Mesodermal cell (in vitro differentiated cells): ENCODE results near the gene AOPEP.

ENCODE experiments used
- H3K27ac ChIP-seq: 2 replicates; pipeline ENCODE4 v1.7.0; 2013; ENCODE audit warnings: mild to moderate bottlenecking, low read depth, low read length, moderate library complexity; ENCODE audit not compliant: severe bottlenecking
- H3K36me3 ChIP-seq: 2 replicates; pipeline ENCODE4 v1.7.1; 2013; ENCODE audit warnings: mild to moderate bottlenecking, low read length, moderate library complexity; ENCODE audit not compliant: control insufficient read depth, insufficient read depth
- H3K4me1 ChIP-seq: one replicate; pipeline ENCODE4 v1.7.1; 2013; ENCODE audit warnings: mild to moderate bottlenecking, low read length; ENCODE audit not compliant: insufficient read depth, control insufficient read depth, poor library complexity, severe bottlenecking
- H3K4me3 ChIP-seq: 2 replicates; pipeline ENCODE4 v1.7.0; 2013; ENCODE audit warnings: low read length, control low read depth, mild to moderate bottlenecking; ENCODE audit not compliant: insufficient read depth, poor library complexity, severe bottlenecking; ENCODE audit errors: extremely low read depth
- H3K9me3 ChIP-seq: 2 replicates; pipeline ENCODE4 v1.7.1; 2013; ENCODE audit warnings: mild to moderate bottlenecking, low read length, moderate library complexity; ENCODE audit not compliant: control insufficient read depth
- WGBS, 2 experiments: methylation state at CpG; one replicate each; pipeline ENCODE4 v1.1.5; 2013; ENCODE audit warnings: missing lambda C conversion rate in 2 of 2; ENCODE audit not compliant: insufficient coverage in 2 of 2; 5-methylcytosine and 5-hydroxymethylcytosine counted together

Gene AOPEP

DNA sequence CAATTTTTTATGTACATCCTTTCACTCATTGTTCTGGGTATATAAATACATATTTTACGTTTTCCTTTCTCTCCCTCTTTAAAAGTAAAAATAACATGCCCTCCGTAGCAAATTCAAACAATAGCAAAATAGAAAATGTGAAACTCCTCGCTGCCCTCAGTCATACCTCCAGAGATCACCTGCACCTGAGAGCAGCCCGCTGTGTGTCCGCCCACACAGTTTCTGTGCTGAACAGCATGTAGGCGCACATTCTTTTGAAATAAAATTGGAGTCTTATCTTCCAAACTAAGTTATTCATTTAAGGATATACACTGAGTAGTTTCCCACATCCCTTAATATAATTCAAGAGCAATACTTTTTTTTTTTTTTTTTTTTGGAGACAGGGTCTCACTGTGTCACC lies 255.7 kb downstream of the AOPEP start:
- Histone ChIP-seq H3K27ac (no peak overlapping the region), H3K36me3 (no peaks in the 10 kb centered on the region), H3K4me1 (peaks cover 10% of the 10 kb centered on the region), H3K4me3 (no peak overlapping the region), H3K9me3 (no peaks in the 10 kb centered on the region)
- 89 to 100% methylated on average over 2 to 3 of the region's 6 CpGs for WGBS, 2 experiments

DNA sequence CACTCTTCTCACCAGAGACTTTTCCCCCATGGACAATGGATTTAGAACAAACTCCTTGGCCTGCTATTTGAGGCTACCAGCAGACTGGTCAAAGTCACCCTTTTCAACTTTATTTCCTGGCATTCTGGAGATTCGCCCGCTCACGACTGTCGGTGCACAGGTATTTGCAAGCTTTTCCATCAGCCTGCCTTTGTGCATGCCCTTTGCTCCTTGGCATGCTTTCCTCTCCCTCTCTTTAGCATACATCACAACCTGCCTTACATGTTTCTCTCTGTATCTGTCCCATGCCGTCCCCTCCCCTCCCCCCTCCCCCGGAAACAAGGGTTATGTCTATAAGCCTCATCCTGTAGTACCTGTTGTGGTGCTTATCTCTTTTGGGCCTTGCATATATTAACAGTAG lies 257.1 kb downstream of the AOPEP start:
- no peaks in the 10 kb centered on the region for H3K36me3 ChIP-seq
- no peak overlapping the region for H3K4me3 ChIP-seq
- no peaks in the 10 kb centered on the region for H3K9me3 ChIP-seq
- no peak overlapping the region for H3K27ac ChIP-seq
- 93 to 94% methylated on average over 4 of the region's 6 CpGs for WGBS, 2 experiments
- peaks cover 10% of the 10 kb centered on the region for H3K4me1 ChIP-seq

GRCh38 chr9:94984891-94985476 lies 258.5 kb downstream of the AOPEP start:
- Histone ChIP-seq H3K9me3 (no peaks in the 10 kb centered on the region), H3K36me3 (no peaks in the 10 kb centered on the region), H3K4me3 (no peak overlapping the region), H3K4me1 (peaks cover 10% of the 10 kb centered on the region), H3K27ac (no peak overlapping the region)
- WGBS, 2 experiments, result 93% methylated on average over 8 of the region's 9 CpGs

DNA sequence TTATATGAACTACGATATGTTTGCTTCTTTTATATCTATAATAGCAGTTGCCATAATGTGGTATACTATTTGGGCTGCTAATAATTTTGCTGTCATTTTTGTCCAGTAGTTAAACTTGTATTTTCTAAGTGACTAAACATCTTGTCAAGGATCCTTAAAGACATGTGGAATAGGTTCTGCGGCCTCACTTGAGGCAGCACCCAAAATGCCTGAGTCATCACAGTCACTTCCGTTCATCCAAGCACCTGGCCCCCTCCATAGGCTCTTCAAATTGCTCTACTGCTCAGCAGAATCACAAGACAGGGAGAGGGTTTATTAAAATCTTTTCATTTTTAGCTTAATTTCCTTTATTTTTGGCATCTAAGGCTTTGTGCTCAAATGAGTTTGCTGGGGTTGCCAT lies 259.1 kb downstream of the AOPEP start:
- WGBS, 2 experiments, result 80% methylated on average over 1 of the region's 3 CpGs; no CpG with 5 or more reads in 1 of the 2 experiments
- no peaks in the 10 kb centered on the region for H3K9me3 ChIP-seq
- no peaks in the 10 kb centered on the region for H3K36me3 ChIP-seq
- no peak overlapping the region for H3K27ac ChIP-seq
- no peak overlapping the region for H3K4me3 ChIP-seq
- H3K4me1 ChIP-seq, result peaks cover 10% of the 10 kb centered on the region

DNA sequence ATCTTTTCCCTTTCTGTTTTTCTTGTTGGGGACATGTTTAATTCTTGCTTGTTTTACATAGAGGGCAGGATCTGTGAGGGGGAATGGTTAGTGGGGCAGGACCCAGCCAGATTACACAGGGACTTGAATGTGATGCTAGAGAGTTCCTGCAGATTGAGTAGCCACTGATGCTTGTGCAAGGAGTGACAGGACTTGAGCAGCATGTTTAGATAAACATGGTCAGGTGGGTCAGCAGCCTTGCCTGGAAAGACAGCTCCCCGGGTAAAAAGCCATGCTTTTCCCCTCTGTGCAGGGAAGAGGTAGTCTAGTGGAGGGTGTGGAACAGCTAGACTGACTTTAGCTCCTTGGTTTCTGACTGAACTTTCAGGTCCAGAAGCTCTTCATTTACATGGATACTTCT lies 261.2 kb downstream of the AOPEP start:
- Histone ChIP-seq H3K27ac (no peak overlapping the region), H3K36me3 (no peaks in the 10 kb centered on the region), H3K4me1 (no peaks in the 10 kb centered on the region), H3K4me3 (no peak overlapping the region), H3K9me3 (no peaks in the 10 kb centered on the region)
- 100% methylated on average over 1 of the region's 1 CpG for WGBS, 2 experiments

DNA sequence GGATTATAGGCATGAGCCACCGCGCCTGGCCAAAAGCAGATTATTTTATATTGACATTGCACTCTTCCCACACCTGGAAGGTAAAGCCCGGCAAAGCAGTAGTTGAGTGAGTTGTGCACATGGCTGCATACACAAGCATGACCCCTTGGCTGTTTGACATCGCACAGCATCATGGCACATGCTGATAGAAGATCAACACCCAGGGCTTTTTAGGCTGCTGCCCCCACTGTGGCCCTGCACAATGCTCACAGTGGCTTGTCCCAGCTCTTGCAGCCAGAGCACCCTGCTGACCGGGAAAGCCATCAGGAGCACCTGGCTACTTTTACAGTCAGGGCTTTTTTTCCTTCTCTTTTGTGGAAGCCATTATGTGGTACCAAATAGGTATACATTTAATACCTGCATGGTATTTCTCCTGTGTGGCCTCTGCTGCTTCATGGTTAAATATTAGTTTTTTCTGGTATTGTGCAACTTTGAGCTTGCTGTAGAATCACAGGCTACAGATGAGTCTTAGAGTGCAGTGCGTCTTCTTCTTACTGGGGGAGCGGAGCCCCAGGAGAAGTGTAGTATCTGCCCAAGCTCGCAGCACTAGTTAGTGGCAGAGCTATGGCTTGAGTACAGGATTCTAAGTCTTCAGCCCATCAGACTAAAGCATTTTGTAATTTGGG lies 264.5 kb downstream of the AOPEP start:
- Histone ChIP-seq H3K36me3 (no peaks in the 10 kb centered on the region), H3K4me3 (no peak overlapping the region), H3K4me1 (peaks cover 5% of the 10 kb centered on the region), H3K27ac (no peak overlapping the region), H3K9me3 (no peaks in the 10 kb centered on the region)
- 93 to 97% methylated on average over 7 of the region's 8 CpGs for WGBS, 2 experiments

DNA sequence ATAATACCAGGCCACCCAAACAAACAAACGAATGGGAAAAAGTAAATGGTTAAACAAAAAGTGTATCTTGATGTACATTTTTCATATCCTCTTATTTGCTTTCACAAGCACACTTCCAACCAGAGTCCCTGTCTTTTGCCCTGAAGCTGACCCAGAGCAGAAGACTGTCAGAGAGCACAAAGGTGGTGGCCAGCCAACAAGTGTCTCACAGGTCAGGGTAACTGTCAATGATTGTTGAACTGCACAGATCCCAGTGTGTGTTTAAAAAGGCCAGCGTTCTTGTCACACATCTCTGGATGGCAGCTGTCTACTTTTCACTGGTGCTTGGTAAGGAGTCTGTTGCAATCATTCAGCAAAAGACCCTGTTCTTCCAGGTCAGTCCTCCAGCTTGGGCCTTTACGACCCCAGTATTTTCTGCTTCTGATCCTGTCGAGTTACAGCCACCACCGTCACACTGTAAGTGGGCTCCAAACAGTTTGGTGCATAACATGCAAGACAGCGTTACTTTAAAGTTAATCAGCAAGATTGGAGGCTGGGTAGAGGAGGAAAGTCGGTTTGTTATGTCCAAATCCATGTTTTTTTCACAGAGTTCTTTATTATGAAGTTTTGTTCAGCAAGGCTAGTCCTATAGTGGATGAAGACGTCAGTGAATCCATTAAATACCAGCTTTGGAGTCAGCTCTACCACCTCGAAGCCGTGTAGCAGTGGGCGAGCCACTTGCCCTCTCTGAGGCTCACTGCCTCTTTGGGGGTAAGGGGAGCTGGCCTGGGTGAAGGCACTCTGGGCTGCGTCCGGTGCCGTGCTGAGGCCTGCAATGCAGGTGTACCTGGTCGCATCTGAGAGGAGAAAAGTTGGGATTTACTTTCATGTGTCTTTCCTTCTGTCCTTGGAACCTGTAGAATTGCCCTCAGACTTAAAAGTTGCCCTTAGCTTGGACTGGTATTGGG lies 265.7 kb downstream of the AOPEP start:
- no peaks in the 10 kb centered on the region for H3K9me3 ChIP-seq
- no peak overlapping the region for H3K27ac ChIP-seq
- peaks cover 11% of the 10 kb centered on the region for H3K4me1 ChIP-seq
- H3K4me3 ChIP-seq, result no peak overlapping the region
- no peaks in the 10 kb centered on the region for H3K36me3 ChIP-seq
- WGBS, 2 experiments, result 90 to 94% methylated on average over 9 to 14 of the region's 15 CpGs

DNA sequence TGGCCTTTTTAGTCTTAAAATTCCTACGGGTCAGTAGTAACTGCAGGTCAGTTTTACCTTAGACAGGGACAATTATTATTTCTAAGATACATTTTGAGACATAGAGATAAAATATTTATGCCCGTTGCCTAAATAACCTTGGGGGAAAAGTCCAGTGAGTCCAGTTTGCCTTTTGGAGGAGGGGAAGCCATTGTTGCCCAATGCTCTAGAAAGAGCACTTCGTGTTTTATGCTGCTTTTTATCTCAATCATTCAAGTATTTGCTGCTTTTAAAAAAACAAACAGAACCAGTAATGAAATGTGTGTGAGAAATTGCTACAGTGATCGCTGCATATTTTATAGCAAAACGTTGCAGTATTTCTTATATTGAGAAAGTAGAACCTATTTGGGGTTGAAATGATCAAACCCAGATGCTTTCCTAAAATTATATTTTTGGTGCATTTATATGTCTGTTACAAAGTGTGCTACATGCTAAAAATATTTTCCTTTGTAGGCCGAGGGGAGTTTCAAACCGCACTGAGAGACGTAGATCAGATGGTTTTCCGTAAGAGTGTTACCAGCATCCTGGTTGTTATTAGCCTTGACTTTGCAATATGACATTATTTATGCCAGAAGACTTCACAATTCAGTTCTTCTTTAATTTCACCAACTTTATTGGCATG lies 266.8 kb downstream of the AOPEP start:
- H3K4me1 ChIP-seq, result peaks cover 11% of the 10 kb centered on the region
- no peaks in the 10 kb centered on the region for H3K36me3 ChIP-seq
- H3K27ac ChIP-seq, result no peak overlapping the region
- 95 to 96% methylated on average over 6 to 7 of the region's 9 CpGs for WGBS, 2 experiments
- H3K4me3 ChIP-seq, result no peak overlapping the region
- H3K9me3 ChIP-seq, result no peaks in the 10 kb centered on the region

DNA sequence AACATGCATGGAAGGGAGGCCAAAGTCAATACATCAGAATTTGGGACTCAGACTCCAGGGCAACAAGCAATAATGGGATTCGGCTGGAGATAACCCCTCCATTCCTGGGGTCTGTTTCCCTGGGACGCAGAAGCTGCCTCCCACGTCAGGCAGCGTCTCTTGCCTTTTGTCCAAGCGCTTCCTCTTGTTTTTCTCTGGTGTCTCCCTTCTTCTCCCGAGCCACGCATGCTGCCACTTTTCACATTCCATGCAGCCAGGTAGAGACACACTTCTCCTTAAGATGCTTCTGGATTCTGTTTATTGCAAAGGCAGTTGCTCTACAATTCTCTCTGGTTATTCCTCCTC lies 267.3 kb downstream of the AOPEP start:
- 76 to 90% methylated on average over 7 of the region's 7 CpGs for WGBS, 2 experiments
- H3K9me3 ChIP-seq, result no peaks in the 10 kb centered on the region
- H3K36me3 ChIP-seq, result no peaks in the 10 kb centered on the region
- no peak overlapping the region for H3K27ac ChIP-seq
- H3K4me3 ChIP-seq, result no peak overlapping the region
- H3K4me1 ChIP-seq, result peaks cover 11% of the 10 kb centered on the region

- H3K9me3 ChIP-seq, result no peaks in the 10 kb centered on the region
Observed at GRCh38 chr9:94995048-94995693, 268.7 kb downstream of the AOPEP start.

More at GRCh38 chr9:94995048-94995693, 268.7 kb downstream of the AOPEP start:
- WGBS, 2 experiments, result 67 to 73% methylated on average over 1 of the region's 3 CpGs
- H3K4me1 ChIP-seq, result peaks cover 11% of the 10 kb centered on the region
- no peaks in the 10 kb centered on the region for H3K36me3 ChIP-seq
- H3K4me3 ChIP-seq, result no peak overlapping the region
- H3K27ac ChIP-seq, result no peak overlapping the region
